Mononuclear cell (primary cell): ENCODE data around the gene KIF4A. TPM values are rescaled to one million over a fixed set of nuclear protein-coding genes. Genes with fewer than 3 reads are reported as not detected.
"Not testable (repeated sequence)": the region's sequence is repeated elsewhere in the genome, so short reads cannot be mapped to it uniquely, and the experiment has no call there.

Experiments
- H3K27me3 ChIP-seq: 2 replicates; pipeline ENCODE4 v1.6.0; 2011; ENCODE audit warnings: low read length, control low read depth; ENCODE audit not compliant: insufficient read depth
- H3K4me1 ChIP-seq: 2 replicates; pipeline ENCODE4 v1.5.1; 2011; ENCODE audit warnings: mild to moderate bottlenecking, low read length, control low read depth; ENCODE audit not compliant: insufficient read depth
- H3K4me3 ChIP-seq: 2 replicates; pipeline ENCODE4 v1.5.1; 2011; ENCODE audit warnings: mild to moderate bottlenecking, low read length, moderate library complexity
- H3K9me3 ChIP-seq: 2 replicates; pipeline ENCODE4 v1.5.1; 2011; ENCODE audit warnings: low read depth, mild to moderate bottlenecking, control low read depth, low read length
- total RNA-seq: library from RNA; depleted of rRNA; stranded (reverse); fragments of >200 nt; gene quantifications from one replicate; pipeline ENCODE4 v1.2.3, GENCODE V29; 2012

KIF4A gene, protein sequence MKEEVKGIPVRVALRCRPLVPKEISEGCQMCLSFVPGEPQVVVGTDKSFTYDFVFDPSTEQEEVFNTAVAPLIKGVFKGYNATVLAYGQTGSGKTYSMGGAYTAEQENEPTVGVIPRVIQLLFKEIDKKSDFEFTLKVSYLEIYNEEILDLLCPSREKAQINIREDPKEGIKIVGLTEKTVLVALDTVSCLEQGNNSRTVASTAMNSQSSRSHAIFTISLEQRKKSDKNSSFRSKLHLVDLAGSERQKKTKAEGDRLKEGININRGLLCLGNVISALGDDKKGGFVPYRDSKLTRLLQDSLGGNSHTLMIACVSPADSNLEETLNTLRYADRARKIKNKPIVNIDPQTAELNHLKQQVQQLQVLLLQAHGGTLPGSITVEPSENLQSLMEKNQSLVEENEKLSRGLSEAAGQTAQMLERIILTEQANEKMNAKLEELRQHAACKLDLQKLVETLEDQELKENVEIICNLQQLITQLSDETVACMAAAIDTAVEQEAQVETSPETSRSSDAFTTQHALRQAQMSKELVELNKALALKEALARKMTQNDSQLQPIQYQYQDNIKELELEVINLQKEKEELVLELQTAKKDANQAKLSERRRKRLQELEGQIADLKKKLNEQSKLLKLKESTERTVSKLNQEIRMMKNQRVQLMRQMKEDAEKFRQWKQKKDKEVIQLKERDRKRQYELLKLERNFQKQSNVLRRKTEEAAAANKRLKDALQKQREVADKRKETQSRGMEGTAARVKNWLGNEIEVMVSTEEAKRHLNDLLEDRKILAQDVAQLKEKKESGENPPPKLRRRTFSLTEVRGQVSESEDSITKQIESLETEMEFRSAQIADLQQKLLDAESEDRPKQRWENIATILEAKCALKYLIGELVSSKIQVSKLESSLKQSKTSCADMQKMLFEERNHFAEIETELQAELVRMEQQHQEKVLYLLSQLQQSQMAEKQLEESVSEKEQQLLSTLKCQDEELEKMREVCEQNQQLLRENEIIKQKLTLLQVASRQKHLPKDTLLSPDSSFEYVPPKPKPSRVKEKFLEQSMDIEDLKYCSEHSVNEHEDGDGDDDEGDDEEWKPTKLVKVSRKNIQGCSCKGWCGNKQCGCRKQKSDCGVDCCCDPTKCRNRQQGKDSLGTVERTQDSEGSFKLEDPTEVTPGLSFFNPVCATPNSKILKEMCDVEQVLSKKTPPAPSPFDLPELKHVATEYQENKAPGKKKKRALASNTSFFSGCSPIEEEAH
- total RNA-seq, result 0.42 TPM

DNA sequence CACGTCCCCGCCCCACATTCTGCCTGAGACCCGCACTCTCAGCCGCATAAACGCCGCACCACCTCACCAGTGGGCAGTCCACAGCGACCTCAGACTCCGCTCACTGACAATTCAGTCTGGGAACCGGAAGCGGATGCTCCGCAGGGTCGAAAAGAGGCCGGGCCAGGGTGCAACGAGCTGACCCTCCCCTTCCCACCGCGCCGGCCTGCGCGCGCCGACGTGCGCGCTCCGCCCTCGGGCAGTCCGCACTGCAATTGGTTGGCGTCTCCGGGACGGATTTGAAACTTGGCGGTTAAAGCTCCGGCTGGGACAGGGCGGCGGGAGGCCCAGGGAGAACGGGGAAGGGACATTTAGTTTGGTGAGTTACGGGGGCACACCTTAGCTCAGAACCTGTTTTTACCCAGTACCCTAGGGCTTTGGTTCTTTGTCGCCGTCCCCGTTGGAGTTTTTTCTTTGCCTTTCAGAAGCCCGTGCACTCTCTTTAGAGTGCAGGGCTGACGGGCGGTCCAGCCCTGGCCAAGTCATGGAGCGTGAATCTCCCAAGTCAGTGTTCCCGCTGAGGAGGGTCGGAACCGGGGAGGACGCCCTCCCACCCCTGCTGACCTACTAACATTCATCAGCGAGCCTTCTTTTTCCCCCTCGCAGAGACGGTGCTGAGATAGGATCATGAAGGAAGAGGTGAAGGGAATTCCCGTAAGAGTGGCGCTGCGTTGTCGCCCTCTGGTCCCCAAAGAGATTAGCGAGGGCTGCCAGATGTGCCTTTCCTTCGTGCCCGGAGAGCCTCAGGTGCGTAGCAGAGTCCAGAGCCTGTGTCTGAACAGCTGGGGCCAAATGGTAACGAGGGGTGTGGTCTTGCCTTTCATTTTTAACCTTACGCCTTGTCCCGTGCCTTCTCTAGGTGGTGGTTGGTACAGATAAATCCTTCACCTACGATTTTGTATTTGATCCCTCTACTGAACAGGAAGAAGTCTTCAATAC is at the start of gene KIF4A, which contains the start of gene PDZD11:
TSS of gene KIF4A (plus strand) at position 312 of the 978 bp plus-strand sequence. CDS start at position 667, 355 bp downstream.
TSS of gene PDZD11 (minus strand) at position 135 of the 978 bp plus-strand sequence. CDS start 586 bp downstream, outside the sequence.
- H3K27me3 ChIP-seq, result no peaks in the 10 kb centered on the region
- H3K4me1 ChIP-seq, result peaks cover 12% of the 10 kb centered on the region
- peak within 1 kb of the TSS; percentile 58 for H3K4me3 ChIP-seq
- H3K9me3 ChIP-seq, result no peaks in the 10 kb centered on the region

DNA sequence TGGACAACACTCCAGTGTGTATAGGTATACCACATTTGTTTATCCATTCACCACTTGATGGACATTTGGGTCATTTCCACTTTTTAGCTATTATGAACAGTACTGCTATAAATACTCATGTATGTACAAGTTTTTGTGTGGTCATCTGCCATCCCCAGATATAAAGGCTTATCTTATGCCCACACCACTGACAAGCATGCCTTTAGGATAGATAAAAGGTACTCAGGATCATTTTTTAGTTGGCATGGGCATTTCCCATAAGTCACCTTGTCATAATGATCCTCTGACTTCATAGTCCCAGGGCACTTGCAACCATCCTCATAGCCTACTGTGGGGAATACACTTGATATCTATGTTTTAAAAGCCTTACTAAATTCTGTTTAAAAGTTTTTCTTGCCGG is 49.2 kb upstream of the KIF4A start:
- Histone ChIP-seq H3K9me3 (no peaks in the 10 kb centered on the region), H3K27me3 (no peaks in the 10 kb centered on the region), H3K4me3 (no peak overlapping the region), H3K4me1 (no peaks in the 10 kb centered on the region)

DNA sequence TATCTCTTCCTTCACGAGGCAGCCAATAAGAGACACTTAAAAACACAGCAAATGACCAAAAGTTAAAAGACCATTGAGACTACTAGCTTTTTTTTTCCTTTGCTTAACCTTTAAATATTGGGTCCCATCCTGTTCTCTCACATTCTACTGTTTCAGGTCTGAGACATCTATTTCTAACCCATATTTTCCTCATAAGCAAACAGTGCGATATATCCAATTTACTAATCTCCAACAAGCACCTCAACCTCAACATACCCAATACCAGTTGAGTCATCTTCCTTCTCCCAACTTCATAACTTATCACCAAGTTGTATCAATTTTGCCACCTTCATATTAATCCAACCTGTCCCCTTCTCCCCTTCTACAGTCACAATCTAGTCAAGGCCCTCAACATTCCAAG is 48.4 kb upstream of the KIF4A start:
- Histone ChIP-seq H3K27me3 (no peaks in the 10 kb centered on the region), H3K4me1 (no peaks in the 10 kb centered on the region), H3K4me3 (no peak overlapping the region), H3K9me3 (no peaks in the 10 kb centered on the region)

DNA sequence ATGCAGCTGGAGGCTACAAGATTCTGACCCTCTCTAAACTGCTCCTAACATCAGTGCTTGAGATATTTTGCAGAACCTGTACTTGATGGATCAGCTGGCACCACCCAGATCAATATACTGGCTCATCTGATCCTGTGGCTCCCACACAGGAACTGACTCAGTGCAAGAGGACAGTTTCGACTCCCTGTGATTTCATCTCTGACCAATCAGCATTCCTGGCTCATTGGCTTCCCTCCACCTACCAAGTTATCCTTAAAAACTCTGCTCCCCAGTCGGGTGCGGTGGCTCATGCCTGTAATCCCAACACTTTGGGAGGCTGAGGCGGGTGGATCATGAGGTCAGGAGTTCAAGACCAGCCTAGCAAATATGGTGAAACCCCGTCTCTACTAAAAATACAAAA is 46.3 kb upstream of the KIF4A start:
- H3K9me3 ChIP-seq, H3K4me1 ChIP-seq, H3K4me3 ChIP-seq, H3K27me3 ChIP-seq: not testable (repeated sequence)

DNA sequence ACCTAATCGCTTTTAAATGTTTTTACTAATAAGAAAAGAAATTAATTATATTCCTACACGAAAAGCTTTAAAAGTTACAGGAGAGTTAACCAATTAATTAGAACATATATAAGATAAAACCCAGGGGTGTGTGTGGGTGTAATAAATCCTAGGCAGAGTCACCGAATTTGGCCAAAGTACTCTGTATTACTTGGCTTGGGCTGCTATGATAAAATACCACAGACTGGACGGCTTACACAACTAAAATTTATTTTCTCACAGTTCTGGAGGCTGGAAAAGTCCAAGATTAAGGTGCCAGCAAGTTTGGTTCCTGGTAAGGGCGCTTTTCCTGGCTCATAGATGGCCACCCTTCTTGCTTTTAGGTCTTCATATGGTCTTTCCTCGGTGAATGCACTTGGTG is 45.0 kb upstream of the KIF4A start:
- no peaks in the 10 kb centered on the region for H3K9me3 ChIP-seq
- no peaks in the 10 kb centered on the region for H3K4me1 ChIP-seq
- no peaks in the 10 kb centered on the region for H3K27me3 ChIP-seq
- no peak overlapping the region for H3K4me3 ChIP-seq

DNA sequence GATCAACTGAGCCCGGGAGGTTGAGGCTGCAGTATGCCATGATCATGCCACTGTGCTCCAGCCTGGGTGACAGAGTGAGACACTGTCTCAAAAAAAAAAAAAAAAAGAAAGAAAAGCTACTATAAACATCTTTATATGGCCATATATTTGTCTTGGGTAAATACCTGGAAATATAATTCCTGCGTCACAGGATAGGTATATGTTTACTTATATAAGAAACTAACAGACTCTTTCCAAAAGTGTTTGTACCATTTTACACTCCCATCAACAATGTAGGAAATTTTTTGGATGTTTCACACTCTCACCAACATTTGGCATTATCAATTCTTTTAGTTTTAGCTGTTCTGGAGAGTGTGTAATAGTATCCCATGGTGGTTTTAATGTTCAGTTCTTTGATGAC is 42.7 kb upstream of the KIF4A start:
- Histone ChIP-seq H3K27me3 (no peaks in the 10 kb centered on the region), H3K9me3 (no peaks in the 10 kb centered on the region), H3K4me3 (no peak overlapping the region), H3K4me1 (no peaks in the 10 kb centered on the region)

DNA sequence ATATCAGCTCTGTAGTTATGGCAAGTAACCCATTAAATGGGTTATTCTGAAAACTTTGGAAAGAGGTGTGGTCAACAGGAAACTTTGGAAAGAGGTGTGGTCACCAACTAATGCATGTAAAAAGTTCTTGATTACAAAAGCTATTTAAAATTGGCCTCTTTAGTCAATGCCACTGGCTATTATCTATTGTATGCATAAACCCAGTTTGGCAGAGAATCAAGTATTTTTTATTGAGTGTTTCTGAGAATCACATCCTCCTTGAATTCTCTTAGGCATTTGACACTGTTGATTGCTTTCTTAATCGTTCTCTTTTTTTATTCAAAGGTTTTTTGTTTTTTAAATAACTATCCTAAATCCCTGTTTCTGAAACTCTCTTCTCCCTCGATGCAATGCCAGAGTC is 37.4 kb upstream of the KIF4A start:
- Histone ChIP-seq H3K27me3 (no peaks in the 10 kb centered on the region), H3K4me3 (no peak overlapping the region), H3K9me3 (no peaks in the 10 kb centered on the region), H3K4me1 (no peaks in the 10 kb centered on the region)

DNA sequence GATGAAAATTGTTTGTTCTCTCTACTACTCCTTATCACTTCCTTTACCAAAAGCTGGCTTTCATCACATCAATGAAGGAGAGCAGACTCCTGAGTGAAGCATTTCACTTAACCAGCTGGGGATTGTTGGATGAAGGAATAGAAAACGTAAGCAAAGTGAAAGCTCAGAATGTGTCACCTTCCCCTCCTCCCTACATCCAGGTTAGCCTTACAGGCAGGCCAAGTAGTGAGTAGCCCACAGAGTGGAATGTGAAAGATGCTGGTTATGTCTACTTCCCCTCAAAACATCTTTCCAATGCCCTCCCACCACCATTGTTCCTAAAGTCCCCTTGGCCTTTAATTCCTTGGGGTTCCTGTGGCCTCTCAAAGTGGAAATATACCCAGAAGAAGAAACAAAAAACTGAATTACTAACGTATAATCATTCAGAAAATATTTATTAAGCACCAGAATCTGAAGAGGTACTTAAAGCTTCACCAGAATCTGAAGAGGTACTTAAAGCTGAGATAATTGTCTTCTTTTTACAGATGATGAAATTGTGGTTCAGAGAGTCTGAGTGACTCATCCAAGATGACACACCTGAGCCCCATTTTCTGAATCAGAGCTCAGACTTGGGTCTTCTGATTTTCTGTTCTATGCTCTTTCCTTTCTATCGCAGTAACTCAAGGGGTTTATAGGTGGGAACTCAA is 36.4 kb upstream of the KIF4A start:
- Histone ChIP-seq H3K27me3 (no peaks in the 10 kb centered on the region), H3K4me1 (no peaks in the 10 kb centered on the region), H3K9me3 (no peaks in the 10 kb centered on the region), H3K4me3 (no peak overlapping the region)

DNA sequence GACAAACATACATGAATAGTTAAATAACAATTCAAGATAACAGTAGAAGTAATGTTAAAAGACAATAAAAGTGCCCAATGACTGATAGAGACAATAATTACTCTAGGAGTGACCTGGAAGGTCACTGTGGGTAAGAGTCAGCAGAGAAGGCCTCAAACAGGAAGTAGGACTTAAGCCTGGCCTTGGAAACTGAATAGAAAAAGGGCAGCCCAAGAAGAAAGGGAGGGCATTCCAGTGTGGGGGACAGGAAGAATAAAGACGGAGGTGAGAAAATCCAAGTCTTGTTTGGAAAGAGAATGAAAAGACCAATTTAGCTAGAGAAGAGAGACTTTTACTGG is 35.9 kb upstream of the KIF4A start:
- Histone ChIP-seq H3K27me3 (no peaks in the 10 kb centered on the region), H3K4me1 (no peaks in the 10 kb centered on the region), H3K4me3 (no peak overlapping the region), H3K9me3 (no peaks in the 10 kb centered on the region)

DNA sequence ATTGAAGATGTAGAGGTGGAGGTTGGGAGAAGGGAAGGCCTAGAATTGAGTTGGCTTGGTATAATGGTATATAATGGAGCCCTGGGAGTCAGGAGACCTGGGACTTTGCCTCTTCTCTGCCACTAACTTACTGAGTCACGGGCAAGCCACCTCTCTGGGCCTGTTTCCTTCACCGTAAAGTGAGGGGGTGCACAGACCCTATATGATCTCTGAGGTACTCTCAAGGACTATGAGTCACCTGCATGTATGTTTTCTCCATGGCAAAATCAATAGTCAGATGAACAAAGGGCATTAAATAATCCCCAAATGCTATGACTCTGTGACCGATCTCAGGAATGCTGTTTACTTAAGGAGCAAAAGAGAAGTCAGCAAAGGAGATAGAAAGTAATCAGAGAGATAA is 35.0 kb upstream of the KIF4A start:
- Histone ChIP-seq H3K27me3 (no peaks in the 10 kb centered on the region), H3K4me3 (no peak overlapping the region), H3K4me1 (no peaks in the 10 kb centered on the region), H3K9me3 (no peaks in the 10 kb centered on the region)

DNA sequence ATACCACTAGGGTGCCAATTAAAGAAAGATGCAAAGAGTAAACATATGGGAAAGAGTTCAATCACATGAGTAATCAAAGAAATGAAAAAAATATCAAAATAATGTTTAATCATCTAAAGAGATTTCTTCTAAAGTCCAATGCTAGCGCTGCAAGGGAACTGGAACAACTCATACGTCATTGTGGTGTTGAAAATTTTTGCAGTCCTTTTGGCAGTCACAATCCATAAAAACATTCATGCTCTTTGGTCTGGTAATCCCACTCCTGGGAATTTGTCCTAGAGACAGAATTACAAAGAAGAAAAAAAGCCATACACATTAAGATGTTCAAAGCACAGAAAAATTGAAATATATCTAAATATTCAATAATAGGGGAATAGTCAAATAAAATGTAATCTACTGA is 34.5 kb upstream of the KIF4A start:
- H3K4me3 ChIP-seq, result no peak overlapping the region
- H3K27me3 ChIP-seq, result no peaks in the 10 kb centered on the region
- H3K9me3 ChIP-seq, result no peaks in the 10 kb centered on the region
- H3K4me1 ChIP-seq, result no peaks in the 10 kb centered on the region

DNA sequence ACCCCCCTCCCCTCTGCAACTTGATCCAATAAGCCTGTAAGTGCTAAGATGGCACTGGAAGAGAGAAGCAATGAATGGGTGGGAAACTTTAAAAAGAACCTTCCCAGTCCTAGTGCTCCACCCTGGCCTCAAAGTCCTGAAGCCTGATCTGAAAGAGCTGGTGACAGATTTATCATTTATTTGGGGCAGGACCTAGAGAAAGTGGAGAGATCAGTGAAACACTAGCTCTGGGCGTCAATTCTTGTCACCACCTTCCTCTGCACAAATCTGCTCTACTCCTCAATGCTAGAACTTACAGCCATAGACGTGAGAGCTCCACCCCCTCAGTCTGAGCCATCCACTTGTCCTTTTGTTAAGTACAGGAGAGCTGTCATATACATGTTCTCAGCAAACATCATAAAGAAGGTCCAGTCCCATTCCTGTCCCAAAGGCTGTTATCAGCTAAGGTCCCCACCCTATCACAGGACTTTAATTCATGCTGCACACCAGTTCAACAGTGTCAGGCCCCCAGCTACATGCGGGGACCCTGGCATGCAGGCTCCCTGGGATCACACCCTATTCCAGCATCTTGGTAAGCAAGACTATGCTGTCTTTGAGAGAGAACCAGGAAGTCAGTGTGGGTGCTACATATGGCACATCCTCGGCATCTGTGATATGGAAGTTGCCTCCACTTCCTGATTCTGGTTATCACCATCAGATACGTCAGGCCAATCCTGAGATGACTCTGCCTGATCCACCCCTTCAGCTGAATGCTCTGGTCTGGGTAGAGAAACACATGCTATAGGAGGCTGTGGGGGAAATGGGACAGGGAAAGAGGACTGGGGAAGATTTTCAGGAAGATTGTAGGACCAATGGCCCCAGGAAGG is 32.2 kb upstream of the KIF4A start:
- H3K9me3 ChIP-seq, result no peaks in the 10 kb centered on the region
- H3K4me3 ChIP-seq, result no peak overlapping the region
- no peaks in the 10 kb centered on the region for H3K4me1 ChIP-seq
- no peaks in the 10 kb centered on the region for H3K27me3 ChIP-seq

DNA sequence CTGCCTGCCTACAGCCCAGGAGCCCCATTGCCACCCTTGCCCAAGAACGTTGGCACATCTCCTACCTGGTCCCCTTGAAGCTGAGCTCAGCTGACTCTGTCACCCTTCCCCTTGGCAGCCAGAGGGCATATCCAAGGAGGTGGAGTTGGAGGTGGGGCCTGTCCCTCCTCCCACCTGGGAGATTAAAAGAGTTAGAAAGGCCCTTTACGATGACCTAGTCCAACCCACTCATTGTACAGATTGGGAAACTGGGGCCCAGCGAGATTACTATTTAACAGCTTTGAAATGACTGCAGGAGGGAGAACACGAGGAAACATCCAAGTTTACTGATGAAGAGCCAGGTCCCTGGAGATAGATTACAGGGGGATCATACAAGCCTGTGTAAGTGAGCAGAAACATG is 29.8 kb upstream of the KIF4A start, which contains the start of gene P2RY4:
TSS of gene P2RY4 (minus strand) at position 101 of the 400 bp plus-strand sequence. CDS start 580 bp downstream, outside the sequence.
- Histone ChIP-seq H3K4me3 (no peak within 1 kb of the TSS), H3K4me1 (no peaks in the 10 kb centered on the region), H3K9me3 (no peaks in the 10 kb centered on the region), H3K27me3 (no peaks in the 10 kb centered on the region)
